ENCODE results near the gene PHC3.

Gene PHC3

GRCh38 chr3:170076715-170077238 is 104.8 kb downstream of the PHC3 start:
- DNase-seq = peak; percentile 72

- DNase-seq = no peak
Observed at GRCh38 chr3:170075441-170076091, 106.0 kb downstream of the PHC3 start.

- DNase-seq = no peak
Observed at GRCh38 chr3:170064108-170064507, 117.4 kb downstream of the PHC3 start.

GRCh38 chr3:170063691-170064090 is 117.8 kb downstream of the PHC3 start:
- no peak for DNase-seq

GRCh38 chr3:170062769-170063168 is 118.8 kb downstream of the PHC3 start:
- DNase-seq = no peak

- no peak for DNase-seq
Observed at GRCh38 chr3:170062068-170062467, 119.5 kb downstream of the PHC3 start.

GRCh38 chr3:170059447-170059846 is 122.1 kb downstream of the PHC3 start:
- DNase-seq = no peak

- DNase-seq = no peak
Observed at GRCh38 chr3:170058127-170058526, 123.4 kb downstream of the PHC3 start.

GRCh38 chr3:170057550-170057949 is 124.0 kb downstream of the PHC3 start:
- DNase-seq = no peak

- DNase-seq = no peak
Observed at GRCh38 chr3:170056710-170057454, 124.7 kb downstream of the PHC3 start.

GRCh38 chr3:170055209-170055608 is 126.3 kb downstream of the PHC3 start:
- peak; percentile 62 for DNase-seq

- peak; percentile 38 for DNase-seq
Observed at GRCh38 chr3:170054204-170054603, 127.3 kb downstream of the PHC3 start.

GRCh38 chr3:170052398-170052797 is 129.1 kb downstream of the PHC3 start:
- DNase-seq = no peak

GRCh38 chr3:170050753-170051152 is 130.8 kb downstream of the PHC3 start:
- DNase-seq = no peak

GRCh38 chr3:170049146-170050000 is 132.2 kb downstream of the PHC3 start:
- DNase-seq = no peak

- no peak for DNase-seq
Observed at GRCh38 chr3:170047133-170047404, 134.5 kb downstream of the PHC3 start.

- DNase-seq = no peak
Observed at GRCh38 chr3:170046269-170047132, 135.0 kb downstream of the PHC3 start.

GRCh38 chr3:170044795-170045244 is 136.7 kb downstream of the PHC3 start:
- peak; percentile 98 for DNase-seq

- peak; percentile 88 for DNase-seq
Observed at GRCh38 chr3:170044271-170044670, 137.3 kb downstream of the PHC3 start.

- peak; percentile 80 for DNase-seq
Observed at GRCh38 chr3:170043506-170043905, 138.0 kb downstream of the PHC3 start.

- DNase-seq = no peak
Observed at GRCh38 chr3:170040418-170040817, 141.1 kb downstream of the PHC3 start.

GRCh38 chr3:170038434-170039110 is 143.0 kb downstream of the PHC3 start:
- DNase-seq = peak; percentile 64
